IPS-11a (cell line): Measurements from ENCODE around the gene CDH23.

Experiments
- H3K4me3 ChIP-seq: one replicate; pipeline ENCODE4 v1.5.1; 2013; ENCODE audit warnings: low read depth, low read length, control low read depth

The CDH23 gene

GRCh38 chr10:71761541-71762113 lies 364.9 kb downstream of the CDH23 start:
- H3K4me3 ChIP-seq: no peak overlapping the region

- no peak overlapping the region for H3K4me3 ChIP-seq
Observed at GRCh38 chr10:71762324-71762723, 365.6 kb downstream of the CDH23 start.

GRCh38 chr10:71763352-71764127 lies 366.8 kb downstream of the CDH23 start:
- no peak overlapping the region for H3K4me3 ChIP-seq

GRCh38 chr10:71765176-71765904 lies 368.6 kb downstream of the CDH23 start:
- no peak overlapping the region for H3K4me3 ChIP-seq

- no peak overlapping the region for H3K4me3 ChIP-seq
Observed at GRCh38 chr10:71765906-71766716, 369.4 kb downstream of the CDH23 start.

- H3K4me3 ChIP-seq: no peak overlapping the region
Observed at GRCh38 chr10:71766717-71767419, 370.1 kb downstream of the CDH23 start.

GRCh38 chr10:71767420-71768035 lies 370.8 kb downstream of the CDH23 start:
- no peak overlapping the region for H3K4me3 ChIP-seq

- H3K4me3 ChIP-seq: no peak overlapping the region
Observed at GRCh38 chr10:71769279-71769823, 372.6 kb downstream of the CDH23 start.

GRCh38 chr10:71770255-71770654 lies 373.5 kb downstream of the CDH23 start:
- H3K4me3 ChIP-seq: no peak overlapping the region

- no peak overlapping the region for H3K4me3 ChIP-seq
Observed at GRCh38 chr10:71770789-71771188, 374.1 kb downstream of the CDH23 start.

- H3K4me3 ChIP-seq: no peak overlapping the region
Observed at GRCh38 chr10:71771204-71771603, 374.5 kb downstream of the CDH23 start.

GRCh38 chr10:71771821-71772617 lies 375.3 kb downstream of the CDH23 start:
- H3K4me3 ChIP-seq: no peak overlapping the region

GRCh38 chr10:71772832-71773220 lies 376.1 kb downstream of the CDH23 start:
- H3K4me3 ChIP-seq: no peak overlapping the region

GRCh38 chr10:71773221-71773971 lies 376.7 kb downstream of the CDH23 start, which contains the start of gene VSIR:
VSIR (minus strand) TSS chr10:71773520; CDS start chr10:71773439, 81 bp downstream.
- H3K4me3 ChIP-seq: no peak within 1 kb of the TSS

GRCh38 chr10:71774916-71775702 lies 378.4 kb downstream of the CDH23 start:
- no peak overlapping the region for H3K4me3 ChIP-seq

- no peak overlapping the region for H3K4me3 ChIP-seq
Observed at GRCh38 chr10:71776481-71776925, 379.8 kb downstream of the CDH23 start.
